Liver (tissue), 3 donors: Measurements from ENCODE around the gene FAM216B.

Source experiments
- CTCF ChIP-seq: fragments of 150-350 bp; IDR thresholded peaks from 2 replicates; pipeline ENCODE4 v1.5.1; 2017; ENCODE audit warnings: improper control_type of control experiment, low read depth, low read length; ENCODE audit not compliant: missing input control
- HNF4G ChIP-seq: IDR thresholded peaks from 2 replicates; pipeline ENCODE4 v1.6.1; 2016; ENCODE audit warnings: antibody characterized with exemption
- NR2F2 ChIP-seq: IDR thresholded peaks from 2 replicates; pipeline ENCODE4 v1.6.1; 2016; ENCODE audit warnings: antibody characterized with exemption
- donor health status: healthy.
- donor health status: healthy.

- TF ChIP-seq CTCF (no peak), NR2F2 (no peak), HNF4G (no peak)
Measured at GRCh38 chr13:42792154-42792553, 10.8 kb downstream of the FAM216B start.
